IgD-negative memory B cell (primary cell): ENCODE measurements around the gene SLIT3. TPM values are rescaled to one million over a fixed set of nuclear protein-coding genes. Genes with fewer than 3 reads are reported as not detected.
"Not testable (repeated sequence)": the region's sequence is repeated elsewhere in the genome, so short reads cannot be mapped to it uniquely, and the experiment has no call there.

Experiments used
- H3K27ac Mint-ChIP-seq, 3 donors: one replicate each; pipeline ENCODE4 v1.8.0; 2020 to 2022; ENCODE audit warnings: mild to moderate bottlenecking in 3 of 3, mixed read lengths in 3 of 3, moderate library complexity in 1 of 3
- H3K27me3 Mint-ChIP-seq: one replicate; pipeline ENCODE4 v1.8.0; 2021; ENCODE audit warnings: mixed read lengths
- H3K36me3 Mint-ChIP-seq: one replicate; pipeline ENCODE4 v1.8.0; 2020; ENCODE audit warnings: mild to moderate bottlenecking, mixed read lengths
- H3K4me1 Mint-ChIP-seq, 3 donors: one replicate each; pipeline ENCODE4 v1.8.0; 2020 to 2022; ENCODE audit warnings: mixed read lengths in 3 of 3, mild to moderate bottlenecking in 1 of 3
- H3K4me3 Mint-ChIP-seq, 4 donors: one replicate each; pipeline ENCODE4 v1.8.0; 2020 to 2022; ENCODE audit warnings: mild to moderate bottlenecking in 4 of 4, mixed read lengths in 4 of 4, moderate library complexity in 3 of 4
- H3K9me3 Mint-ChIP-seq, 3 donors: one replicate each; pipeline ENCODE4 v1.8.0; 2020 to 2021; ENCODE audit warnings: mixed read lengths in 3 of 3, mild to moderate bottlenecking in 1 of 3
- polyA plus RNA-seq: library from polyadenylated mRNA; unstranded; fragments of 300-500 nt; fragmentation: Illumina TruSeq; gene quantifications from one replicate; pipeline ENCODE4 v1.2.3, GENCODE V29; 2021

SLIT3 gene
- polyA plus RNA-seq, 1 donor from 2014 or later = not detected

GRCh38 chr5:168645195-168645594, 655.7 kb downstream of the SLIT3 start:
- peaks cover 3% of the 10 kb centered on the region for H3K36me3 Mint-ChIP-seq
- H3K27me3 Mint-ChIP-seq = peaks cover 2% of the 10 kb centered on the region
- H3K9me3 Mint-ChIP-seq = peaks cover 0 to 2% (median 2%) of the 10 kb centered on the region in 3 donors
- no peaks in the 10 kb centered on the region for H3K4me1 Mint-ChIP-seq
- no peak overlapping the region for H3K4me3 Mint-ChIP-seq
- H3K27ac Mint-ChIP-seq = no peak overlapping the region

- Mint-ChIP-seq H3K9me3 (peaks cover 0 to 2% (median 2%) of the 10 kb centered on the region in 3 donors), H3K27me3 (peaks cover 2% of the 10 kb centered on the region), H3K4me1 (no peaks in the 10 kb centered on the region), H3K4me3 (no peak overlapping the region), H3K27ac (no peak overlapping the region), H3K36me3 (peaks cover 3% of the 10 kb centered on the region)
Measured at GRCh38 chr5:168642019-168642418, 658.9 kb downstream of the SLIT3 start.

GRCh38 chr5:168638846-168639245, 662.1 kb downstream of the SLIT3 start:
- H3K4me1 Mint-ChIP-seq, H3K9me3 Mint-ChIP-seq, H3K27me3 Mint-ChIP-seq, H3K36me3 Mint-ChIP-seq, H3K4me3 Mint-ChIP-seq, H3K27ac Mint-ChIP-seq: not testable (repeated sequence)

- Mint-ChIP-seq H3K36me3 (no peaks in the 10 kb centered on the region), H3K27ac (no peak overlapping the region), H3K4me3 (no peak overlapping the region), H3K9me3 (peaks cover 0 to 2% (median 2%) of the 10 kb centered on the region in 3 donors), H3K27me3 (peaks cover 2% of the 10 kb centered on the region), H3K4me1 (no peaks in the 10 kb centered on the region)
Measured at GRCh38 chr5:168637793-168638192, 663.1 kb downstream of the SLIT3 start.

- Mint-ChIP-seq H3K4me3 (no peak overlapping the region), H3K27ac (no peak overlapping the region), H3K4me1 (no peaks in the 10 kb centered on the region), H3K27me3 (peaks cover 2% of the 10 kb centered on the region), H3K36me3 (no peaks in the 10 kb centered on the region), H3K9me3 (peaks cover 0 to 3% (median 2%) of the 10 kb centered on the region in 3 donors)
Measured at GRCh38 chr5:168637281-168637680, 663.7 kb downstream of the SLIT3 start.

- H3K9me3 Mint-ChIP-seq, H3K27ac Mint-ChIP-seq, H3K4me1 Mint-ChIP-seq, H3K36me3 Mint-ChIP-seq, H3K4me3 Mint-ChIP-seq: not testable (repeated sequence)
- peaks cover 10% of the 10 kb centered on the region for H3K27me3 Mint-ChIP-seq
Measured at GRCh38 chr5:168630958-168631357, 670.0 kb downstream of the SLIT3 start.

GRCh38 chr5:168624850-168625364, 676.0 kb downstream of the SLIT3 start:
- Mint-ChIP-seq H3K4me1 (no peaks in the 10 kb centered on the region), H3K4me3 (no peak overlapping the region), H3K9me3 (no peaks in the 10 kb centered on the region), H3K36me3 (peaks cover 2% of the 10 kb centered on the region), H3K27ac (no peak overlapping the region), H3K27me3 (peaks cover 6% of the 10 kb centered on the region)

- no peaks in the 10 kb centered on the region for H3K36me3 Mint-ChIP-seq
- H3K4me3 Mint-ChIP-seq = no peak overlapping the region
- no peak overlapping the region for H3K27ac Mint-ChIP-seq
- H3K27me3 Mint-ChIP-seq = peaks cover 1% of the 10 kb centered on the region
- peaks cover 0 to 2% (median 0%) of the 10 kb centered on the region in 3 donors for H3K9me3 Mint-ChIP-seq
- H3K4me1 Mint-ChIP-seq = no peaks in the 10 kb centered on the region
Measured at GRCh38 chr5:168620807-168621206, 680.1 kb downstream of the SLIT3 start.

- no peak overlapping the region for H3K27ac Mint-ChIP-seq
- no peaks in the 10 kb centered on the region for H3K36me3 Mint-ChIP-seq
- no peaks in the 10 kb centered on the region for H3K27me3 Mint-ChIP-seq
- H3K9me3 Mint-ChIP-seq = peaks cover 0 to 4% (median 0%) of the 10 kb centered on the region in 3 donors
- peaks cover 0 to 10% (median 6%) of the 10 kb centered on the region in 3 donors for H3K4me1 Mint-ChIP-seq
- no peak overlapping the region for H3K4me3 Mint-ChIP-seq
Measured at GRCh38 chr5:168614661-168615060, 686.3 kb downstream of the SLIT3 start.

GRCh38 chr5:168613996-168614395, 686.9 kb downstream of the SLIT3 start:
- Mint-ChIP-seq H3K27me3 (no peaks in the 10 kb centered on the region), H3K4me3 (no peak overlapping the region), H3K36me3 (no peaks in the 10 kb centered on the region), H3K27ac (no peak overlapping the region), H3K9me3 (peaks cover 0 to 4% (median 0%) of the 10 kb centered on the region in 3 donors), H3K4me1 (peaks cover 0 to 10% (median 6%) of the 10 kb centered on the region in 3 donors)

GRCh38 chr5:168613396-168613795, 687.5 kb downstream of the SLIT3 start:
- Mint-ChIP-seq H3K9me3 (peaks cover 0 to 4% (median 0%) of the 10 kb centered on the region in 3 donors), H3K27ac (peak overlapping the region in 1 of 3 donors; percentile 63), H3K27me3 (no peaks in the 10 kb centered on the region), H3K4me3 (peak overlapping the region in 1 of 4 donors; percentile 23), H3K36me3 (no peaks in the 10 kb centered on the region), H3K4me1 (peaks cover 0 to 10% (median 6%) of the 10 kb centered on the region in 3 donors)

- Mint-ChIP-seq H3K27ac (no peak overlapping the region), H3K9me3 (peaks cover 0 to 4% (median 0%) of the 10 kb centered on the region in 3 donors), H3K36me3 (no peaks in the 10 kb centered on the region), H3K4me3 (peak overlapping the region in 1 of 4 donors; percentile 23), H3K27me3 (no peaks in the 10 kb centered on the region), H3K4me1 (peaks cover 0 to 10% (median 6%) of the 10 kb centered on the region in 3 donors)
Measured at GRCh38 chr5:168612996-168613395, 687.9 kb downstream of the SLIT3 start.

GRCh38 chr5:168612123-168612522, 688.8 kb downstream of the SLIT3 start:
- Mint-ChIP-seq H3K9me3 (peaks cover 0 to 4% (median under 1%) of the 10 kb centered on the region in 3 donors), H3K4me3 (no peak overlapping the region), H3K4me1 (peaks cover 0 to 10% (median 6%) of the 10 kb centered on the region in 3 donors), H3K36me3 (no peaks in the 10 kb centered on the region), H3K27me3 (no peaks in the 10 kb centered on the region), H3K27ac (no peak overlapping the region)
